Measurements from ENCODE around the gene USP40. TPM values are rescaled to one million over a fixed set of nuclear protein-coding genes. Genes with fewer than 3 reads are reported as not detected.

The USP40 gene
- total and polyA plus RNA-seq, 10 of the 15 experiments (the other 5 are each of a cell fraction or from before 2014, with no cell fraction given): 3.4 to 20.8 (median 15.2) TPM

GRCh38 chr2:233597522-233597921 is 30.9 kb upstream of the USP40 start:
- H3K4me3 ChIP-seq: no peak overlapping the region
- H3K36me3 ChIP-seq (ENCODE audit: control insufficient read depth in 2 of 2, insufficient read depth in 2 of 2, low read length in 1 of 2): no peaks in the 10 kb centered on the region
- no TSS peak for BruUV-seq (replicated peaks)
- intact Hi-C loops (cut with micrococcal nuclease; ENCODE audit: unreplicated experiment) (no loop called here), in situ Hi-C loops (cut with MboI) (no loop called here)
- FAIRE-seq (no peak), ATAC-seq (no peak), DNase-seq (ENCODE audit: low read depth, low spot score) (no peak)
- TF ChIP-seq TBL1XR1 (IDR thresholded peaks at IDR 0.05; ENCODE audit: low read depth, low read length) (no peak), ATF7 (IDR thresholded peaks at IDR 0.05; ENCODE audit: low read depth) (no peak), FOS (IDR thresholded peaks at IDR 0.05; ENCODE audit: borderline replicate concordance, extremely low read depth, insufficient read length) (no peak), EGR1 (IDR thresholded peaks at IDR 0.05; ENCODE audit: borderline replicate concordance in 1 of 2, low read depth in 2 of 2, low read length in 2 of 2) (no peak), SKIL (IDR thresholded peaks at IDR 0.05; ENCODE audit: low read depth, poor library complexity, severe bottlenecking) (no peak), CHD4 (IDR thresholded peaks at IDR 0.05) (no peak), WRNIP1 (IDR thresholded peaks at IDR 0.05; ENCODE audit: borderline replicate concordance, low read depth, low read length) (no peak), NKRF (conservative IDR thresholded peaks at IDR 0.05) (no peak), MTA2 (IDR thresholded peaks at IDR 0.05; ENCODE audit: low read depth) (no peak), SPI1 (IDR thresholded peaks at IDR 0.05; ENCODE audit: borderline replicate concordance, insufficient read depth, low read depth, low read length) (no peak), RAD51 (IDR thresholded peaks at IDR 0.05) (no peak), RFX5 (IDR thresholded peaks at IDR 0.05; ENCODE audit: low read depth, low read length) (no peak), RELA (IDR thresholded peaks at IDR 0.05; ENCODE audit: borderline replicate concordance, partially characterized antibody) (no peak), GABPA (IDR thresholded peaks at IDR 0.05; ENCODE audit: low read depth) (no peak)
- TF ChIP-seq, protein P1, sequence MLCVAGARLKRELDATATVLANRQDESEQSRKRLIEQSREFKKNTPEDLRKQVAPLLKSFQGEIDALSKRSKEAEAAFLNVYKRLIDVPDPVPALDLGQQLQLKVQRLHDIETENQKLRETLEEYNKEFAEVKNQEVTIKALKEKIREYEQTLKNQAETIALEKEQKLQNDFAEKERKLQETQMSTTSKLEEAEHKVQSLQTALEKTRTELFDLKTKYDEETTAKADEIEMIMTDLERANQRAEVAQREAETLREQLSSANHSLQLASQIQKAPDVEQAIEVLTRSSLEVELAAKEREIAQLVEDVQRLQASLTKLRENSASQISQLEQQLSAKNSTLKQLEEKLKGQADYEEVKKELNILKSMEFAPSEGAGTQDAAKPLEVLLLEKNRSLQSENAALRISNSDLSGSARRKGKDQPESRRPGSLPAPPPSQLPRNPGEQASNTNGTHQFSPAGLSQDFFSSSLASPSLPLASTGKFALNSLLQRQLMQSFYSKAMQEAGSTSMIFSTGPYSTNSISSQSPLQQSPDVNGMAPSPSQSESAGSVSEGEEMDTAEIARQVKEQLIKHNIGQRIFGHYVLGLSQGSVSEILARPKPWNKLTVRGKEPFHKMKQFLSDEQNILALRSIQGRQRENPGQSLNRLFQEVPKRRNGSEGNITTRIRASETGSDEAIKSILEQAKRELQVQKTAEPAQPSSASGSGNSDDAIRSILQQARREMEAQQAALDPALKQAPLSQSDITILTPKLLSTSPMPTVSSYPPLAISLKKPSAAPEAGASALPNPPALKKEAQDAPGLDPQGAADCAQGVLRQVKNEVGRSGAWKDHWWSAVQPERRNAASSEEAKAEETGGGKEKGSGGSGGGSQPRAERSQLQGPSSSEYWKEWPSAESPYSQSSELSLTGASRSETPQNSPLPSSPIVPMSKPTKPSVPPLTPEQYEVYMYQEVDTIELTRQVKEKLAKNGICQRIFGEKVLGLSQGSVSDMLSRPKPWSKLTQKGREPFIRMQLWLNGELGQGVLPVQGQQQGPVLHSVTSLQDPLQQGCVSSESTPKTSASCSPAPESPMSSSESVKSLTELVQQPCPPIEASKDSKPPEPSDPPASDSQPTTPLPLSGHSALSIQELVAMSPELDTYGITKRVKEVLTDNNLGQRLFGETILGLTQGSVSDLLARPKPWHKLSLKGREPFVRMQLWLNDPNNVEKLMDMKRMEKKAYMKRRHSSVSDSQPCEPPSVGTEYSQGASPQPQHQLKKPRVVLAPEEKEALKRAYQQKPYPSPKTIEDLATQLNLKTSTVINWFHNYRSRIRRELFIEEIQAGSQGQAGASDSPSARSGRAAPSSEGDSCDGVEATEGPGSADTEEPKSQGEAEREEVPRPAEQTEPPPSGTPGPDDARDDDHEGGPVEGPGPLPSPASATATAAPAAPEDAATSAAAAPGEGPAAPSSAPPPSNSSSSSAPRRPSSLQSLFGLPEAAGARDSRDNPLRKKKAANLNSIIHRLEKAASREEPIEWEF (IDR thresholded peaks at IDR 0.05; ENCODE audit: insufficient replicate concordance, low read depth, low read length): no peak
- H3K4me1 ChIP-seq (ENCODE audit: control insufficient read depth, insufficient read depth, low read length): peaks cover 9% of the 10 kb centered on the region
- H3K27ac ChIP-seq (ENCODE audit: control insufficient read depth, insufficient read depth): no peak overlapping the region
- H3K27me3 ChIP-seq (replicated peaks in 1 of 2; ENCODE audit: control insufficient read depth in 2 of 2, insufficient read depth in 2 of 2, low read length in 1 of 2): no peaks in the 10 kb centered on the region; a peak in 1 of 4 replicates
- H2AFZ ChIP-seq (ENCODE audit: control insufficient read depth, low read depth, low read length): no peak overlapping the region
- ChIA-PET POLR2A (interaction anchor here (0.6 kb wide), 1 partner anchor 25 kb away, joined by 10 read pairs; no protein-coding TSS in a partner anchor), SMC1A (ENCODE audit: uncharacterized antibody, unreplicated experiment) (interaction anchor here (0.9 to 1.2 kb wide), 5 partner anchors 15 to 281 kb away, joined by 3 to 5 read pairs (median 3); no protein-coding TSS in a partner anchor), RAD21 (ENCODE audit: unreplicated experiment) (interaction anchor here (0.7 kb wide), 1 partner anchor 113 kb away, joined by 3 read pairs; no protein-coding TSS in a partner anchor), CTCF (interaction anchor here (0.5 to 1.1 kb wide), 5 partner anchors 40 to 1569 kb away, joined by 3 to 4 read pairs (median 3); no protein-coding TSS in a partner anchor)
- 45% methylated on average over 1 of the region's 1 CpG for WGBS (ENCODE audit: insufficient coverage, insufficient replicate concordance, low lambda C conversion rate, missing lambda C conversion rate)
- no peaks in the 10 kb centered on the region for H3K79me2 ChIP-seq (ENCODE audit: control insufficient read depth, insufficient read depth, low read length)
- no peak overlapping the region for H3K4me2 ChIP-seq (ENCODE audit: control insufficient read depth, insufficient read depth)
- H4K20me1 ChIP-seq (ENCODE audit: control insufficient read depth, insufficient read depth): no peaks in the 10 kb centered on the region
- peaks cover 2% of the 10 kb centered on the region; the same call in 1 of the 3 replicates for H3K9me3 ChIP-seq (replicated peaks; ENCODE audit: control insufficient read depth, insufficient read depth, low read length)
- H3K9ac ChIP-seq (ENCODE audit: control insufficient read depth, insufficient read depth, low read length): no peak overlapping the region

Measured in GM12878 (cell line).